Loucy (cell line): ENCODE results near the gene SLC25A31.

Experiments
- H2AFZ ChIP-seq: fragments of 200-600 bp; sonication (generic); 2 replicates; pipeline ENCODE4 v1.6.0; 2016; ENCODE audit warnings: antibody characterized with exemption, mild to moderate bottlenecking, low read length, moderate library complexity
- H3F3A ChIP-seq: fragments of 200-600 bp; 2 replicates; pipeline ENCODE4 v1.6.0; 2016; ENCODE audit warnings: antibody characterized with exemption, low read depth, mild to moderate bottlenecking
- H3K27me3 ChIP-seq: fragments of 200-600 bp; sonication (generic); 2 replicates; pipeline ENCODE4 v1.6.1; 2014; ENCODE audit warnings: low read length, mild to moderate bottlenecking; ENCODE audit not compliant: insufficient read depth, poor library complexity, severe bottlenecking
- H3K36me3 ChIP-seq: fragments of 200-600 bp; sonication (generic); 2 replicates; pipeline ENCODE4 v1.6.1; 2016; ENCODE audit warnings: low read length; ENCODE audit not compliant: insufficient read depth
- H3K4me1 ChIP-seq: fragments of 200-600 bp; sonication (generic); 2 replicates; pipeline ENCODE4 v1.5.1; 2014; ENCODE audit warnings: low read length, mild to moderate bottlenecking; ENCODE audit not compliant: insufficient read depth, poor library complexity, severe bottlenecking
- H3K4me2 ChIP-seq: fragments of 200-600 bp; sonication (generic); 2 replicates; pipeline ENCODE4 v1.6.0; 2014; ENCODE audit warnings: antibody characterized with exemption, low read length, low read depth, mild to moderate bottlenecking; ENCODE audit not compliant: poor library complexity, severe bottlenecking
- H3K4me3 ChIP-seq: fragments of 200-600 bp; sonication (generic); 2 replicates; pipeline ENCODE4 v1.5.1; 2014; ENCODE audit warnings: low read length, mild to moderate bottlenecking, mixed read lengths; ENCODE audit not compliant: poor library complexity, severe bottlenecking
- H3K79me2 ChIP-seq: fragments of 200-600 bp; sonication (generic); 2 replicates; pipeline ENCODE4 v1.6.1; 2014; ENCODE audit warnings: low read length; ENCODE audit not compliant: insufficient read depth
- H3K9ac ChIP-seq: fragments of 200-600 bp; sonication (generic); 2 replicates; pipeline ENCODE4 v1.6.0; 2014; ENCODE audit warnings: mild to moderate bottlenecking, low read depth, low read length, moderate library complexity; ENCODE audit not compliant: poor library complexity, severe bottlenecking
- H3K9me2 ChIP-seq: fragments of 200-600 bp; sonication (generic); replicated peaks from 2 replicates; pipeline ENCODE4 v1.6.1; 2016; ENCODE audit warnings: low read depth, low read length, mixed read lengths
- H3K9me3 ChIP-seq: fragments of 200-600 bp; sonication (generic); 2 replicates; pipeline ENCODE4 v1.6.1; 2014; ENCODE audit warnings: mild to moderate bottlenecking, antibody characterized with exemption, low read length, low read depth; ENCODE audit not compliant: insufficient read depth
- H4K20me1 ChIP-seq: fragments of 200-600 bp; sonication (generic); 2 replicates; pipeline ENCODE4 v1.6.0; 2014; ENCODE audit warnings: antibody characterized with exemption, low read length, mild to moderate bottlenecking; ENCODE audit not compliant: insufficient read depth, poor library complexity, severe bottlenecking
- CTCF ChIP-seq: fragments of 200-600 bp; sonication (generic); conservative IDR thresholded peaks from 2 replicates; pipeline ENCODE4 v1.5.1; 2014; ENCODE audit warnings: mild to moderate bottlenecking, antibody characterized with exemption, low read length
- EZH2phosphoT487 ChIP-seq: fragments of 200-600 bp; IDR thresholded peaks from 2 replicates; pipeline ENCODE4 v1.6.1; 2018; ENCODE audit warnings: antibody characterized with exemption, mild to moderate bottlenecking, moderate library complexity, borderline replicate concordance

SLC25A31 gene

GRCh38 chr4:127687580-127687979, 42.6 kb upstream of the SLC25A31 start:
- Histone ChIP-seq H3K9me2 (no peaks in the 10 kb centered on the region), H4K20me1 (no peaks in the 10 kb centered on the region)
- no peak for TF ChIP-seq EZH2phosphoT487

GRCh38 chr4:127698789-127699200, 31.4 kb upstream of the SLC25A31 start:
- H4K20me1 ChIP-seq = no peaks in the 10 kb centered on the region
- 0 out of 2 replicates have a peak, but pooled peaks cover 3% of the 10 kb centered on the region for H3K9me3 ChIP-seq
- no peaks in the 10 kb centered on the region for H3K36me3 ChIP-seq
- no peak overlapping the region for H3K4me2 ChIP-seq
- H3K9me2 ChIP-seq = no peaks in the 10 kb centered on the region
- H3K4me3 ChIP-seq = no peak overlapping the region
- no peak for TF ChIP-seq EZH2phosphoT487
- TF ChIP-seq CTCF = no peak
- H3K79me2 ChIP-seq = no peaks in the 10 kb centered on the region
- no peak overlapping the region for H3K9ac ChIP-seq
- H3K27me3 ChIP-seq = no peaks in the 10 kb centered on the region
- no peak overlapping the region for H2AFZ ChIP-seq
- no peaks in the 10 kb centered on the region for H3F3A ChIP-seq
- H3K4me1 ChIP-seq = no peaks in the 10 kb centered on the region

More at GRCh38 chr4:127687580-127687979, 42.6 kb upstream of the SLC25A31 start:
- no peak overlapping the region for H3K9ac ChIP-seq
- H3K36me3 ChIP-seq = no peaks in the 10 kb centered on the region
- no peaks in the 10 kb centered on the region for H3K9me3 ChIP-seq
- H3K27me3 ChIP-seq = no peaks in the 10 kb centered on the region
- no peak overlapping the region for H2AFZ ChIP-seq
- no peak overlapping the region for H3K4me3 ChIP-seq
- H3K4me1 ChIP-seq = no peaks in the 10 kb centered on the region
- no peaks in the 10 kb centered on the region for H3F3A ChIP-seq
- no peaks in the 10 kb centered on the region for H3K79me2 ChIP-seq
- H3K4me2 ChIP-seq = no peak overlapping the region

GRCh38 chr4:127708985-127709384, 21.2 kb upstream of the SLC25A31 start:
- Histone ChIP-seq H2AFZ (no peak overlapping the region), H3K36me3 (no peaks in the 10 kb centered on the region), H3K4me1 (no peaks in the 10 kb centered on the region), H3K4me2 (no peak overlapping the region), H3K27me3 (no peaks in the 10 kb centered on the region), H3K9me2 (no peaks in the 10 kb centered on the region), H3K9ac (no peak overlapping the region), H3K79me2 (no peaks in the 10 kb centered on the region), H3K4me3 (no peak overlapping the region), H3F3A (no peaks in the 10 kb centered on the region), H4K20me1 (no peaks in the 10 kb centered on the region), H3K9me3 (no peaks in the 10 kb centered on the region)
- TF ChIP-seq EZH2phosphoT487 (no peak), CTCF (no peak)

- Histone ChIP-seq H3K36me3 (no peaks in the 10 kb centered on the region), H3K4me1 (no peaks in the 10 kb centered on the region), H3K79me2 (no peaks in the 10 kb centered on the region), H3K9me2 (no peaks in the 10 kb centered on the region), H3F3A (no peaks in the 10 kb centered on the region), H2AFZ (no peak overlapping the region), H3K4me2 (no peak overlapping the region), H3K9me3 (no peaks in the 10 kb centered on the region), H3K27me3 (no peaks in the 10 kb centered on the region), H3K4me3 (no peak overlapping the region), H4K20me1 (no peaks in the 10 kb centered on the region), H3K9ac (no peak overlapping the region)
- TF ChIP-seq EZH2phosphoT487 (no peak), CTCF (no peak)
These were observed 20.7 kb upstream of the SLC25A31 start for GRCh38 chr4:127709456-127709855.
